SK-N-SH (cell line): Measurements from ENCODE around the gene DHRSX.
"Not testable (repeated sequence)": the region's sequence is repeated elsewhere in the genome, so short reads cannot be mapped to it uniquely, and the experiment has no call there.

ENCODE experiments used
- CHD2 ChIP-seq: fragments of 150-350 bp; IDR thresholded peaks from 2 replicates; pipeline ENCODE4 v1.6.1; 2018; ENCODE audit warnings: low read length; ENCODE audit not compliant: partially characterized antibody
- GABPA ChIP-seq: IDR thresholded peaks from 2 replicates; pipeline ENCODE4 v1.4.0; 2012; ENCODE audit warnings: low read depth, mild to moderate bottlenecking
- RCOR1 ChIP-seq: fragments of 150-350 bp; IDR thresholded peaks from 2 replicates; pipeline ENCODE4 v1.6.1; 2017; ENCODE audit warnings: antibody characterized with exemption, low read length
- TCF12 ChIP-seq: IDR thresholded peaks from 2 replicates; pipeline ENCODE4 v1.4.0; 2012
- TF ChIP-seq, protein P1 (sequence below): fragments of 200-600 bp; sonication (generic); IDR thresholded peaks from 2 replicates; pipeline ENCODE4 v1.6.1; 2017; ENCODE audit warnings: antibody characterized with exemption, mild to moderate bottlenecking, moderate library complexity
- TF ChIP-seq, protein P2 (sequence below): IDR thresholded peaks from 2 replicates; pipeline ENCODE4 v1.6.1; 2012; ENCODE audit warnings: mild to moderate bottlenecking, low read depth, low read length, moderate library complexity

DNA sequence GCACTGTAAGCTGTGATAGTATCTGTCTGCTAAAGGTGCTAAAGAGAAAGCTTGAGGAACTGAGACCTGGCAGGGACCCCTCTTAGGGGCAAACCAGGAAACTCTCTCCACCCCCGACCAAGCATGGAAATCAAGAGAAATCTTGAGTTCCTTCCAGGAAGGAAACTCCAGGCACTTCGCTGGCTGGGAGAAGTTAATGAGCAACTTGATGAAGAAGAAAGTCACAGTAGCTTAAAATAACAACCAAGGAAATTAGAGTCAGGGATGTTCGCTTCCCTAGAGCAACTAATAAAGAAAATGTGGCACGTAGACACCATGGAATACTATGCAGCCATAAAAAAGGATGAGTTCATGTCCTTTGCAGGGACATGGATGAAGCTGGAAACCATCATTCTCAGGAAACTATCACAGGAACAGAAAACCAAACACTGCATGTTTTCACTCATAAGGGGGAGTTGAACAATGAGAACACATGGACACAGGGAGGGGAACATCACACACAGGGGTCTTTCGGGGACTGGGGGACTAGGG lies 188.7 kb downstream of the DHRSX start:
- TF ChIP-seq, protein P1, sequence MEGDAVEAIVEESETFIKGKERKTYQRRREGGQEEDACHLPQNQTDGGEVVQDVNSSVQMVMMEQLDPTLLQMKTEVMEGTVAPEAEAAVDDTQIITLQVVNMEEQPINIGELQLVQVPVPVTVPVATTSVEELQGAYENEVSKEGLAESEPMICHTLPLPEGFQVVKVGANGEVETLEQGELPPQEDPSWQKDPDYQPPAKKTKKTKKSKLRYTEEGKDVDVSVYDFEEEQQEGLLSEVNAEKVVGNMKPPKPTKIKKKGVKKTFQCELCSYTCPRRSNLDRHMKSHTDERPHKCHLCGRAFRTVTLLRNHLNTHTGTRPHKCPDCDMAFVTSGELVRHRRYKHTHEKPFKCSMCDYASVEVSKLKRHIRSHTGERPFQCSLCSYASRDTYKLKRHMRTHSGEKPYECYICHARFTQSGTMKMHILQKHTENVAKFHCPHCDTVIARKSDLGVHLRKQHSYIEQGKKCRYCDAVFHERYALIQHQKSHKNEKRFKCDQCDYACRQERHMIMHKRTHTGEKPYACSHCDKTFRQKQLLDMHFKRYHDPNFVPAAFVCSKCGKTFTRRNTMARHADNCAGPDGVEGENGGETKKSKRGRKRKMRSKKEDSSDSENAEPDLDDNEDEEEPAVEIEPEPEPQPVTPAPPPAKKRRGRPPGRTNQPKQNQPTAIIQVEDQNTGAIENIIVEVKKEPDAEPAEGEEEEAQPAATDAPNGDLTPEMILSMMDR, result not testable (repeated sequence)
- TF ChIP-seq, protein P2, sequence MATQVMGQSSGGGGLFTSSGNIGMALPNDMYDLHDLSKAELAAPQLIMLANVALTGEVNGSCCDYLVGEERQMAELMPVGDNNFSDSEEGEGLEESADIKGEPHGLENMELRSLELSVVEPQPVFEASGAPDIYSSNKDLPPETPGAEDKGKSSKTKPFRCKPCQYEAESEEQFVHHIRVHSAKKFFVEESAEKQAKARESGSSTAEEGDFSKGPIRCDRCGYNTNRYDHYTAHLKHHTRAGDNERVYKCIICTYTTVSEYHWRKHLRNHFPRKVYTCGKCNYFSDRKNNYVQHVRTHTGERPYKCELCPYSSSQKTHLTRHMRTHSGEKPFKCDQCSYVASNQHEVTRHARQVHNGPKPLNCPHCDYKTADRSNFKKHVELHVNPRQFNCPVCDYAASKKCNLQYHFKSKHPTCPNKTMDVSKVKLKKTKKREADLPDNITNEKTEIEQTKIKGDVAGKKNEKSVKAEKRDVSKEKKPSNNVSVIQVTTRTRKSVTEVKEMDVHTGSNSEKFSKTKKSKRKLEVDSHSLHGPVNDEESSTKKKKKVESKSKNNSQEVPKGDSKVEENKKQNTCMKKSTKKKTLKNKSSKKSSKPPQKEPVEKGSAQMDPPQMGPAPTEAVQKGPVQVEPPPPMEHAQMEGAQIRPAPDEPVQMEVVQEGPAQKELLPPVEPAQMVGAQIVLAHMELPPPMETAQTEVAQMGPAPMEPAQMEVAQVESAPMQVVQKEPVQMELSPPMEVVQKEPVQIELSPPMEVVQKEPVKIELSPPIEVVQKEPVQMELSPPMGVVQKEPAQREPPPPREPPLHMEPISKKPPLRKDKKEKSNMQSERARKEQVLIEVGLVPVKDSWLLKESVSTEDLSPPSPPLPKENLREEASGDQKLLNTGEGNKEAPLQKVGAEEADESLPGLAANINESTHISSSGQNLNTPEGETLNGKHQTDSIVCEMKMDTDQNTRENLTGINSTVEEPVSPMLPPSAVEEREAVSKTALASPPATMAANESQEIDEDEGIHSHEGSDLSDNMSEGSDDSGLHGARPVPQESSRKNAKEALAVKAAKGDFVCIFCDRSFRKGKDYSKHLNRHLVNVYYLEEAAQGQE, result not testable (repeated sequence)
- not testable (repeated sequence) for TF ChIP-seq GABPA, CHD2, TCF12, RCOR1
